ENCODE data around the gene NAV1.
A peak's percentile ranks its signal among the peaks of the same experiment; 100 is the strongest.

The NAV1 gene

GRCh38 chr1:201559679-201560162, 20.8 kb downstream of the NAV1 start:
- in situ Hi-C loops (cut with MboI; ENCODE audit: low pct_unique_long_range_greater_than_20kb, low sequenced_read_pairs): loop anchor here (10.0 kb wide), 2 partner anchors 145 to 235 kb away; no protein-coding TSS in a partner anchor
- DNase-seq: peak; percentile 81

- in situ Hi-C loops (cut with MboI; ENCODE audit: low pct_unique_long_range_greater_than_20kb, low sequenced_read_pairs): loop anchor here (10.0 kb wide), 1 partner anchor 144 kb away; no protein-coding TSS in a partner anchor
- no peak for DNase-seq
Observed at GRCh38 chr1:201560328-201561194, 21.6 kb downstream of the NAV1 start.

GRCh38 chr1:201561195-201561564, 22.3 kb downstream of the NAV1 start:
- no peak for DNase-seq
- in situ Hi-C loops (cut with MboI; ENCODE audit: low pct_unique_long_range_greater_than_20kb, low sequenced_read_pairs): loop anchor here (10.0 kb wide), 1 partner anchor 144 kb away; no protein-coding TSS in a partner anchor

- in situ Hi-C loops (cut with MboI; ENCODE audit: low pct_unique_long_range_greater_than_20kb, low sequenced_read_pairs): loop anchor here (10.0 kb wide), 1 partner anchor 143 kb away; no protein-coding TSS in a partner anchor
- no peak for DNase-seq
Observed at GRCh38 chr1:201561601-201562000, 22.7 kb downstream of the NAV1 start.

GRCh38 chr1:201562257-201562656, 23.3 kb downstream of the NAV1 start:
- in situ Hi-C loops (cut with MboI; ENCODE audit: low pct_unique_long_range_greater_than_20kb, low sequenced_read_pairs): loop anchor here (10.0 kb wide), 1 partner anchor 143 kb away; no protein-coding TSS in a partner anchor
- no peak for DNase-seq

GRCh38 chr1:201562659-201563405, 23.9 kb downstream of the NAV1 start:
- in situ Hi-C loops (cut with MboI; ENCODE audit: low pct_unique_long_range_greater_than_20kb, low sequenced_read_pairs): loop anchor here (10.0 kb wide), 1 partner anchor 142 kb away; no protein-coding TSS in a partner anchor
- no peak for DNase-seq

GRCh38 chr1:201563406-201563780, 24.5 kb downstream of the NAV1 start:
- in situ Hi-C loops (cut with MboI; ENCODE audit: low pct_unique_long_range_greater_than_20kb, low sequenced_read_pairs): loop anchor here (10.0 kb wide), 1 partner anchor 141 kb away; no protein-coding TSS in a partner anchor
- DNase-seq: no peak

- no peak for DNase-seq
- in situ Hi-C loops (cut with MboI; ENCODE audit: low pct_unique_long_range_greater_than_20kb, low sequenced_read_pairs): loop anchor here (10.0 kb wide), 1 partner anchor 141 kb away; no protein-coding TSS in a partner anchor
Observed at GRCh38 chr1:201563941-201564340, 25.0 kb downstream of the NAV1 start.

- in situ Hi-C loops (cut with MboI; ENCODE audit: low pct_unique_long_range_greater_than_20kb, low sequenced_read_pairs): loop anchor here (10.0 kb wide), 1 partner anchor 140 kb away; no protein-coding TSS in a partner anchor
Observed at GRCh38 chr1:201565024-201565730, 26.2 kb downstream of the NAV1 start.

GRCh38 chr1:201565771-201566528, 27.0 kb downstream of the NAV1 start:
- no peak for DNase-seq
- in situ Hi-C loops (cut with MboI; ENCODE audit: low pct_unique_long_range_greater_than_20kb, low sequenced_read_pairs): loop anchor here (10.0 kb wide), 1 partner anchor 139 kb away; no protein-coding TSS in a partner anchor

More at GRCh38 chr1:201565024-201565730, 26.2 kb downstream of the NAV1 start:
- DNase-seq: no peak

- in situ Hi-C loops (cut with MboI; ENCODE audit: low pct_unique_long_range_greater_than_20kb, low sequenced_read_pairs): loop anchor here (10.0 kb wide), 1 partner anchor 138 kb away; no protein-coding TSS in a partner anchor
- no peak for DNase-seq
Observed at GRCh38 chr1:201566529-201566823, 27.5 kb downstream of the NAV1 start.

- DNase-seq: peak; percentile 32
- in situ Hi-C loops (cut with MboI; ENCODE audit: low pct_unique_long_range_greater_than_20kb, low sequenced_read_pairs): loop anchor here (10.0 kb wide), 1 partner anchor 138 kb away; no protein-coding TSS in a partner anchor
Observed at GRCh38 chr1:201566933-201567801, 28.2 kb downstream of the NAV1 start.

GRCh38 chr1:201568265-201568664, 29.3 kb downstream of the NAV1 start:
- in situ Hi-C loops (cut with MboI; ENCODE audit: low pct_unique_long_range_greater_than_20kb, low sequenced_read_pairs): loop anchor here (10.0 kb wide), 1 partner anchor 137 kb away; no protein-coding TSS in a partner anchor
- no peak for DNase-seq

GRCh38 chr1:201568859-201569294, 29.9 kb downstream of the NAV1 start:
- no peak for DNase-seq
- in situ Hi-C loops (cut with MboI; ENCODE audit: low pct_unique_long_range_greater_than_20kb, low sequenced_read_pairs): loop anchor here (10.0 kb wide), 1 partner anchor 136 kb away; no protein-coding TSS in a partner anchor

- no peak for DNase-seq
- in situ Hi-C loops (cut with MboI; ENCODE audit: low pct_unique_long_range_greater_than_20kb, low sequenced_read_pairs): no loop called here
Observed at GRCh38 chr1:201570181-201570885, 31.4 kb downstream of the NAV1 start.

- in situ Hi-C loops (cut with MboI; ENCODE audit: low pct_unique_long_range_greater_than_20kb, low sequenced_read_pairs): no loop called here
- DNase-seq: no peak
Observed at GRCh38 chr1:201570886-201571624, 32.1 kb downstream of the NAV1 start.
